Keratinocyte (primary cell): ENCODE data around the gene KRTAP11-1. TPM values are rescaled to one million over a fixed set of nuclear protein-coding genes. Genes with fewer than 3 reads are reported as not detected.
A peak's percentile ranks its signal among the peaks of the same experiment; 100 is the strongest.

Source experiments
- DNase-seq: peaks from one replicate; pipeline ENCODE4 v3.0.0-alpha.2; 2011; ENCODE audit warnings: low read depth, missing footprints, low spot score
- FAIRE-seq: peaks from 2 replicates; lab custom pipeline; 2011; peaks lifted over from hg19 to GRCh38; lab: Jason Lieb, UNC
- H2AFZ ChIP-seq: 2 replicates; pipeline ENCODE4 v1.6.0; 2012; ENCODE audit warnings: low read length, control low read depth, inconsistent platforms; ENCODE audit not compliant: control insufficient read depth
- H3K27ac ChIP-seq: 2 replicates; pipeline ENCODE4 v1.5.1; 2011; ENCODE audit warnings: low read length; ENCODE audit not compliant: control insufficient read depth, insufficient read depth
- H3K27me3 ChIP-seq: 3 replicates; pipeline ENCODE4 v1.6.0; 2011; ENCODE audit warnings: low read length; ENCODE audit not compliant: control insufficient read depth, insufficient read depth; ENCODE audit errors: extremely low read depth
- H3K36me3 ChIP-seq, 2 experiments: 2 replicates in 1 of 2; 3 replicates in 1 of 2; pipeline ENCODE4 v1.5.1; 2011; ENCODE audit warnings: low read length in 2 of 2, mild to moderate bottlenecking in 1 of 2; ENCODE audit not compliant: control insufficient read depth in 2 of 2, insufficient read depth in 2 of 2; ENCODE audit errors: extremely low read depth in 1 of 2
- H3K4me1 ChIP-seq: 3 replicates; pipeline ENCODE4 v1.5.1; 2011; ENCODE audit warnings: low read length; ENCODE audit not compliant: control insufficient read depth, insufficient read depth; ENCODE audit errors: extremely low read depth
- H3K4me2 ChIP-seq: 3 replicates; pipeline ENCODE4 v1.6.0; 2011; ENCODE audit warnings: low read depth, low read length; ENCODE audit not compliant: control insufficient read depth, insufficient read depth; ENCODE audit errors: extremely low read depth
- H3K4me3 ChIP-seq, 3 experiments: fragments of 200-600 bp in 1 of 3; sonication (generic) in 1 of 3; 2 replicates in 2 of 3; 3 replicates in 1 of 3; pipeline ENCODE4 v1.5.1; 2011 to 2016; ENCODE audit warnings: low read length in 3 of 3, mild to moderate bottlenecking in 3 of 3, control low read depth in 2 of 3, inconsistent platforms in 1 of 3, low read depth in 1 of 3, mixed read lengths in 1 of 3, mixed run types in 1 of 3, moderate library complexity in 1 of 3; ENCODE audit not compliant: control insufficient read depth in 2 of 3, insufficient read depth in 2 of 3; ENCODE audit errors: extremely low read depth in 1 of 3
- H3K79me2 ChIP-seq: 2 replicates; pipeline ENCODE4 v1.6.0; 2012; ENCODE audit warnings: low read length; ENCODE audit not compliant: control insufficient read depth, insufficient read depth
- H3K9ac ChIP-seq: 3 replicates; pipeline ENCODE4 v1.6.0; 2011; ENCODE audit warnings: low read length; ENCODE audit not compliant: control insufficient read depth, insufficient read depth; ENCODE audit errors: extremely low read depth
- H3K9me1 ChIP-seq: 3 replicates; pipeline ENCODE4 v1.6.0; 2011; ENCODE audit warnings: low read length; ENCODE audit not compliant: control insufficient read depth, insufficient read depth; ENCODE audit errors: extremely low read depth
- H3K9me3 ChIP-seq: 2 replicates; pipeline ENCODE4 v1.5.1; 2012; ENCODE audit warnings: low read depth, low read length; ENCODE audit not compliant: control insufficient read depth
- H4K20me1 ChIP-seq: 3 replicates; pipeline ENCODE4 v1.6.0; 2011; ENCODE audit warnings: low read length; ENCODE audit not compliant: control insufficient read depth, insufficient read depth; ENCODE audit errors: extremely low read depth
- EZH2 ChIP-seq: IDR thresholded peaks from one replicate; pipeline ENCODE4 v1.6.1; 2012; ENCODE audit warnings: inconsistent platforms, mild to moderate bottlenecking, low read length, moderate library complexity
- dilution Hi-C: fragments of 300-500 bp; cut with MboI; formaldehyde crosslinking; loops from one replicate; pipeline ENCODE4 v1.7.0; 2020; ENCODE audit warnings: low sequenced_read_pairs; ENCODE audit not compliant: extremely low pct_ligation_motif_present
- polyA plus RNA-seq, 5 experiments: library from polyadenylated mRNA; depleted of rRNA in 3 of 5; stranded (reverse) in 3 of 5; stranded (forward) in 1 of 5; unstranded in 1 of 5; fragments of >200 nt; gene quantifications; 1 replicate in 1 of 5; 2 replicates in 3 of 5; 3 replicates in 1 of 5; pipeline versions ENCODE4 v1.2.1 to v1.2.3, GENCODE V29; 2011 to 2012; ENCODE audit warnings: missing spikeins in 2 of 5, low read depth in 1 of 5, low replicate concordance in 1 of 5
- TF ChIP-seq, protein P1 (sequence below), 3 experiments: IDR thresholded peaks in 1 of 3; conservative IDR thresholded peaks in 1 of 3; optimal IDR thresholded peaks in 1 of 3; 2 replicates in 2 of 3; 3 replicates in 1 of 3; pipeline versions ENCODE3 to v1.5.1; 2011; ENCODE audit warnings: low read length in 3 of 3, mild to moderate bottlenecking in 3 of 3, moderate library complexity in 2 of 3, control low read depth in 1 of 3, inconsistent platforms in 1 of 3; ENCODE audit not compliant: insufficient read depth in 2 of 3; ENCODE audit errors: extremely low read depth in 1 of 3

Gene KRTAP11-1
- polyA plus RNA-seq, 1 donor (not counting 4 experiments of a cell fraction or from before 2014, with no cell fraction given): not detected

DNA sequence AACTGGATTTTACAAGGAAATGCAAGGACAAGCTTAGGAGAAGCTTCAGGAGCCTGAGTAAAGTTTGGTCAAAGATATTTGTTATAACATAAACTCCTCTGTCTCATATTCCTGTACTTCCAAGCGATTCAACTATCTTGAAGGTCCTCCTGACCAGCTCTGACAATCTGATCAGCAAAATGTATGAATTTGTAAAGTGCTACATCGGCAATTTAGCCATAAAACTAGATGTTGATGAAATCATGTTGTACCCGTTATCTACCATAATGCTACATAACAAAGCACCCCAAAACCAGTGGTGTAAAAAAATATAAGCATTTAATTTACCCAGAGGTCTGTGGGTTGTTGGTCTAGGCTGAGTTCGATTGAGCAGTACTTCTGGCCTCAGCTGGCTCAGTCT is 19.5 kb upstream of the KRTAP11-1 start:
- Histone ChIP-seq H3K27ac (no peak overlapping the region), H3K27me3 (no peaks in the 10 kb centered on the region), H3K4me3 (no peak overlapping the region), H3K9me1 (no peaks in the 10 kb centered on the region), H3K4me2 (no peak overlapping the region), H3K9ac (no peak overlapping the region), H3K4me1 (no peaks in the 10 kb centered on the region), H4K20me1 (no peaks in the 10 kb centered on the region), H3K36me3 (no peaks in the 10 kb centered on the region), H2AFZ (no peak overlapping the region), H3K9me3 (no peaks in the 10 kb centered on the region), H3K79me2 (no peaks in the 10 kb centered on the region)
- no peak for TF ChIP-seq EZH2
- TF ChIP-seq, protein P1, sequence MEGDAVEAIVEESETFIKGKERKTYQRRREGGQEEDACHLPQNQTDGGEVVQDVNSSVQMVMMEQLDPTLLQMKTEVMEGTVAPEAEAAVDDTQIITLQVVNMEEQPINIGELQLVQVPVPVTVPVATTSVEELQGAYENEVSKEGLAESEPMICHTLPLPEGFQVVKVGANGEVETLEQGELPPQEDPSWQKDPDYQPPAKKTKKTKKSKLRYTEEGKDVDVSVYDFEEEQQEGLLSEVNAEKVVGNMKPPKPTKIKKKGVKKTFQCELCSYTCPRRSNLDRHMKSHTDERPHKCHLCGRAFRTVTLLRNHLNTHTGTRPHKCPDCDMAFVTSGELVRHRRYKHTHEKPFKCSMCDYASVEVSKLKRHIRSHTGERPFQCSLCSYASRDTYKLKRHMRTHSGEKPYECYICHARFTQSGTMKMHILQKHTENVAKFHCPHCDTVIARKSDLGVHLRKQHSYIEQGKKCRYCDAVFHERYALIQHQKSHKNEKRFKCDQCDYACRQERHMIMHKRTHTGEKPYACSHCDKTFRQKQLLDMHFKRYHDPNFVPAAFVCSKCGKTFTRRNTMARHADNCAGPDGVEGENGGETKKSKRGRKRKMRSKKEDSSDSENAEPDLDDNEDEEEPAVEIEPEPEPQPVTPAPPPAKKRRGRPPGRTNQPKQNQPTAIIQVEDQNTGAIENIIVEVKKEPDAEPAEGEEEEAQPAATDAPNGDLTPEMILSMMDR (optimal IDR thresholded peaks at IDR 0.05 in 1 of 3, IDR thresholded peaks at IDR 0.05 in 1 of 3, conservative IDR thresholded peaks at IDR 0.05 in 1 of 3; ENCODE audit: extremely low read depth in 1 of 3, insufficient read depth in 2 of 3, low read length in 3 of 3): no peak
- dilution Hi-C loops: no loop called here
- DNase-seq (no peak), FAIRE-seq (no peak)

DNA sequence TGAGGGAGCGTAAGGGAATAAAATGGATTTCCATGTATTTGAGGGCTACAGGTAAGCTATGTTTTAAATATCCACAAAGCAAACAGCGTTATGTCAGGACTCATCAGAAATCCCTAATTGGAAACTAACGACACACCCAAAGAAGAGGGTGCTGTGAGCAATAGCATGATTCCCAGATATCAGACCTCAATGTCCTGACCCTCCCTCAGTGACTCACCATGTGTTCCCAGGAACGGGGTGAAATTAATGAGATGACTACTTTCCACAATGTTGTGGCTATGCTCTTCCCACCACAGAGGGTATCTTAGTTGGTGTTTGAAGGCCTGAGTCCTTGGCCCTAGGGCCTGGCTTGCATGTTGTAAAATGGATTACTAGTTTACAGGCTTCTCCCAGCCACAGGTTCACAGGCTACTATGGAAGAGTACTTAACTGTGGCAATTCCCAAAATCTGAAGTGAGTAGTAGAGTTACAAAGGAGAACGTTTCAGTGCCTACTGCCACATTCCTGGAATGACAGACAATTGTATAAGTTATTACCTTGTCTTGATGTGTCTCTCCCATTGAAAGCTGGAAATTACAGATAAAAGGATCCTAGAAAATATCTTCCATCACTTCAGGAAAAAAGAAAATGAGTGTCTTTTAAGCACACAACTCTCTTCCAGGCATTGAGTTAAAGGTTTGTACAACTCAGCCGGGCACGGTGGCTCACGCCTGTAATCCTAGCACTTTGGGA is 1.7 kb upstream of the KRTAP11-1 start:
- Histone ChIP-seq H3K9me1 (no peaks in the 10 kb centered on the region), H3K27me3 (peaks cover 12% of the 10 kb centered on the region), H3K4me1 (peaks cover 9% of the 10 kb centered on the region), H3K36me3 (no peaks in the 10 kb centered on the region), H3K9me3 (no peaks in the 10 kb centered on the region), H3K79me2 (no peaks in the 10 kb centered on the region), H3K9ac (no peak overlapping the region), H3K4me3 (no peak overlapping the region), H3K27ac (no peak overlapping the region), H4K20me1 (no peaks in the 10 kb centered on the region), H2AFZ (no peak overlapping the region), H3K4me2 (no peak overlapping the region)
- TF ChIP-seq, protein P1 (optimal IDR thresholded peaks at IDR 0.05 in 1 of 3, IDR thresholded peaks at IDR 0.05 in 1 of 3, conservative IDR thresholded peaks at IDR 0.05 in 1 of 3; ENCODE audit: extremely low read depth in 1 of 3, insufficient read depth in 2 of 3, low read length in 3 of 3): no peak
- TF ChIP-seq EZH2: no peak
- FAIRE-seq (peak; percentile 79), DNase-seq (no peak)
- dilution Hi-C loops: no loop called here
